HG03558 (cell line): ENCODE data around the gene ZNF207.
"Not testable (repeated sequence)": the region's sequence is repeated elsewhere in the genome, so short reads cannot be mapped to it uniquely, and the experiment has no call there.

ENCODE experiments used
- ATAC-seq: cut with Tn5 transposase; IDR thresholded peaks from one replicate; pipeline ENCODE4 v1.9.1; 2021; ENCODE audit warnings: moderate number of reproducible peaks; ENCODE audit not compliant: unreplicated experiment; ENCODE audit errors: extremely low read depth

ZNF207 gene

GRCh38 chr17:32385121-32385520 is 35.2 kb downstream of the ZNF207 start:
- no peak for ATAC-seq

GRCh38 chr17:32385971-32386370 is 36.0 kb downstream of the ZNF207 start:
- no peak for ATAC-seq

- no peak for ATAC-seq
These were observed 36.9 kb downstream of the ZNF207 start for GRCh38 chr17:32386844-32387243.

- ATAC-seq = not testable (repeated sequence)
These were observed 38.2 kb downstream of the ZNF207 start for GRCh38 chr17:32388128-32388527.

- ATAC-seq = no peak
These were observed 38.9 kb downstream of the ZNF207 start for GRCh38 chr17:32388613-32389459.

- ATAC-seq = no peak
These were observed 43.9 kb downstream of the ZNF207 start for GRCh38 chr17:32393904-32394303.

GRCh38 chr17:32396343-32396742 is 46.4 kb downstream of the ZNF207 start:
- no peak for ATAC-seq

GRCh38 chr17:32398946-32399345 is 49.0 kb downstream of the ZNF207 start:
- no peak for ATAC-seq

GRCh38 chr17:32410085-32410484 is 60.1 kb downstream of the ZNF207 start:
- not testable (repeated sequence) for ATAC-seq

GRCh38 chr17:32426894-32427293 is 76.9 kb downstream of the ZNF207 start:
- ATAC-seq = no peak

- ATAC-seq = no peak
These were observed 79.6 kb downstream of the ZNF207 start for GRCh38 chr17:32429598-32429997.
